ENCODE results near the gene TPST2.

GRCh38 chr22:26593763-26594162, 3.8 kb upstream of the TPST2 start:
- TF ChIP-seq, protein P1, sequence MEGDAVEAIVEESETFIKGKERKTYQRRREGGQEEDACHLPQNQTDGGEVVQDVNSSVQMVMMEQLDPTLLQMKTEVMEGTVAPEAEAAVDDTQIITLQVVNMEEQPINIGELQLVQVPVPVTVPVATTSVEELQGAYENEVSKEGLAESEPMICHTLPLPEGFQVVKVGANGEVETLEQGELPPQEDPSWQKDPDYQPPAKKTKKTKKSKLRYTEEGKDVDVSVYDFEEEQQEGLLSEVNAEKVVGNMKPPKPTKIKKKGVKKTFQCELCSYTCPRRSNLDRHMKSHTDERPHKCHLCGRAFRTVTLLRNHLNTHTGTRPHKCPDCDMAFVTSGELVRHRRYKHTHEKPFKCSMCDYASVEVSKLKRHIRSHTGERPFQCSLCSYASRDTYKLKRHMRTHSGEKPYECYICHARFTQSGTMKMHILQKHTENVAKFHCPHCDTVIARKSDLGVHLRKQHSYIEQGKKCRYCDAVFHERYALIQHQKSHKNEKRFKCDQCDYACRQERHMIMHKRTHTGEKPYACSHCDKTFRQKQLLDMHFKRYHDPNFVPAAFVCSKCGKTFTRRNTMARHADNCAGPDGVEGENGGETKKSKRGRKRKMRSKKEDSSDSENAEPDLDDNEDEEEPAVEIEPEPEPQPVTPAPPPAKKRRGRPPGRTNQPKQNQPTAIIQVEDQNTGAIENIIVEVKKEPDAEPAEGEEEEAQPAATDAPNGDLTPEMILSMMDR (IDR thresholded peaks at IDR 0.05) = no peak
- TF ChIP-seq POLR2A (IDR thresholded peaks at IDR 0.05) = no peak

Data from adrenal gland (tissue), 5 donors.